Subcutaneous adipose tissue (tissue), 4 donors: ENCODE results near the gene OR51M1. TPM values are rescaled to one million over a fixed set of nuclear protein-coding genes. Genes with fewer than 3 reads are reported as not detected.

Experiments used
- total RNA-seq, 4 donors: library from RNA; depleted of rRNA; stranded (reverse); fragments of >200 nt; gene quantifications; one replicate each; pipeline ENCODE4 v1.1.0, GENCODE V29; 2016
- TF ChIP-seq, protein P1 (sequence below): fragments of 450-650 bp; IDR thresholded peaks from one replicate; pipeline ENCODE4 v1.5.1; 2016; ENCODE audit warnings: low read depth, mild to moderate bottlenecking, control low read depth, antibody characterized with exemption, moderate library complexity

Gene OR51M1
- total RNA-seq, 4 donors from 2014 or later, result not detected

GRCh38 chr11:5368502-5369043, 15.0 kb upstream of the OR51M1 start:
- TF ChIP-seq, protein P1, sequence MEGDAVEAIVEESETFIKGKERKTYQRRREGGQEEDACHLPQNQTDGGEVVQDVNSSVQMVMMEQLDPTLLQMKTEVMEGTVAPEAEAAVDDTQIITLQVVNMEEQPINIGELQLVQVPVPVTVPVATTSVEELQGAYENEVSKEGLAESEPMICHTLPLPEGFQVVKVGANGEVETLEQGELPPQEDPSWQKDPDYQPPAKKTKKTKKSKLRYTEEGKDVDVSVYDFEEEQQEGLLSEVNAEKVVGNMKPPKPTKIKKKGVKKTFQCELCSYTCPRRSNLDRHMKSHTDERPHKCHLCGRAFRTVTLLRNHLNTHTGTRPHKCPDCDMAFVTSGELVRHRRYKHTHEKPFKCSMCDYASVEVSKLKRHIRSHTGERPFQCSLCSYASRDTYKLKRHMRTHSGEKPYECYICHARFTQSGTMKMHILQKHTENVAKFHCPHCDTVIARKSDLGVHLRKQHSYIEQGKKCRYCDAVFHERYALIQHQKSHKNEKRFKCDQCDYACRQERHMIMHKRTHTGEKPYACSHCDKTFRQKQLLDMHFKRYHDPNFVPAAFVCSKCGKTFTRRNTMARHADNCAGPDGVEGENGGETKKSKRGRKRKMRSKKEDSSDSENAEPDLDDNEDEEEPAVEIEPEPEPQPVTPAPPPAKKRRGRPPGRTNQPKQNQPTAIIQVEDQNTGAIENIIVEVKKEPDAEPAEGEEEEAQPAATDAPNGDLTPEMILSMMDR, result no peak

- TF ChIP-seq, protein P1, result no peak
These were observed 13.8 kb upstream of the OR51M1 start for GRCh38 chr11:5369789-5370188.

- TF ChIP-seq, protein P1, result no peak
These were observed 2.8 kb upstream of the OR51M1 start for GRCh38 chr11:5380740-5381342.

GRCh38 chr11:5384335-5384734, 723 bp downstream of the OR51M1 start:
- TF ChIP-seq, protein P1, result no peak

DNA sequence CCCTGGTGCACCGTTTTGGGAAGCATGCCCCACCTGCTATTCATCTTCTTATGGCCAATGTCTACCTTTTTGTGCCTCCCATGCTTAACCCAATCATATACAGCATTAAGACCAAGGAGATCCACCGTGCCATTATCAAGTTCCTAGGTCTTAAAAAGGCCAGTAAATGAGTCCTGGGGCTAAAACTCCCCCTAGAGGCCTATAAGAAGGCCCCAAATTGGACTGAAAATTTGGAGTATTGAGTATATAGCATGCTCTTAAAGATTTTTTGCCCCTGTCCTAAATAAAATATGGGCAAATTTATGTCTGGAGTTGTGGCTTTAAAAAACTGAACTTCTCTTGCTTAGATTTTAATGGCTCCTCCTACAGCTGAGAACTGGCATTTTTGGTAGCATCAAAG, 6.6 kb downstream of the OR51M1 start:
- TF ChIP-seq, protein P1, result no peak

DNA sequence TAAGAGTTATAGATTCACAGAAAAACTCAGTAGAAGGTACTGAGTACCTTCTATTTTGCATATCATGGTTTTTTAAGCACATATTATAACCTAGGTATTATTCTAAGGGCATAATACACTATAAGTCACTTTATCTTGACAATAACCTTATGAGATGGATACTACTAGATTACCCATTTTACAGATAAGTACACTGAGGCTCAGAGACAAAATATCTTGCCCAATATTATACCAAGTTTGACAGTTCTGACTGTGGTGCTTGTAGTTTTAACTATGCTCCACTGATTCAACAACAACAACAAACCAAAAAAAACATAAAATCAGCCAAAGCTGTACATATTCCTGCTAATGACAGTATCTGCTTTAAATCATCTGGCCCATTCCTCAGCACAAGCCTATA, 10.5 kb downstream of the OR51M1 start:
- TF ChIP-seq, protein P1, result no peak

- TF ChIP-seq, protein P1, result no peak
These were observed 15.3 kb downstream of the OR51M1 start for GRCh38 chr11:5398936-5399335.
